ENCODE data around the gene KANK4. TPM values are rescaled to one million over a fixed set of nuclear protein-coding genes. Genes with fewer than 3 reads are reported as not detected.

The KANK4 gene
- total RNA-seq (10 to 100 TPM in 2 of 6 donors, 1 to 10 TPM in 4; 7.1 to 12.5 (median 9.1) TPM), polyA plus RNA-seq (1 to 10 TPM; 2.4 to 4.6 TPM)

GRCh38 chr1:62318756-62319544 is at the start of gene KANK4:
TSS of gene KANK4 (minus strand) at chr1:62319434. CDS start at chr1:62281564, 37,870 bp downstream.
- TF ChIP-seq, protein P1, sequence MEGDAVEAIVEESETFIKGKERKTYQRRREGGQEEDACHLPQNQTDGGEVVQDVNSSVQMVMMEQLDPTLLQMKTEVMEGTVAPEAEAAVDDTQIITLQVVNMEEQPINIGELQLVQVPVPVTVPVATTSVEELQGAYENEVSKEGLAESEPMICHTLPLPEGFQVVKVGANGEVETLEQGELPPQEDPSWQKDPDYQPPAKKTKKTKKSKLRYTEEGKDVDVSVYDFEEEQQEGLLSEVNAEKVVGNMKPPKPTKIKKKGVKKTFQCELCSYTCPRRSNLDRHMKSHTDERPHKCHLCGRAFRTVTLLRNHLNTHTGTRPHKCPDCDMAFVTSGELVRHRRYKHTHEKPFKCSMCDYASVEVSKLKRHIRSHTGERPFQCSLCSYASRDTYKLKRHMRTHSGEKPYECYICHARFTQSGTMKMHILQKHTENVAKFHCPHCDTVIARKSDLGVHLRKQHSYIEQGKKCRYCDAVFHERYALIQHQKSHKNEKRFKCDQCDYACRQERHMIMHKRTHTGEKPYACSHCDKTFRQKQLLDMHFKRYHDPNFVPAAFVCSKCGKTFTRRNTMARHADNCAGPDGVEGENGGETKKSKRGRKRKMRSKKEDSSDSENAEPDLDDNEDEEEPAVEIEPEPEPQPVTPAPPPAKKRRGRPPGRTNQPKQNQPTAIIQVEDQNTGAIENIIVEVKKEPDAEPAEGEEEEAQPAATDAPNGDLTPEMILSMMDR (IDR thresholded peaks at IDR 0.05), result no peak
- FAIRE-seq (no peak), ATAC-seq (peak; percentile 60 to 78 (median 66)), DNase-seq (peak in 5 of 6 donors; percentile 50 to 81 (median 51))
- Histone ChIP-seq H3K36me3 (no peaks in the 10 kb centered on the region), H3K9me3 (no peaks in the 10 kb centered on the region), H3K4me1 (no peaks in the 10 kb centered on the region), H3K27me3 (no peaks in the 10 kb centered on the region), H3K27ac (peak within 1 kb of the TSS; percentile 43 to 74 (median 60)), H3K4me3 (peak within 1 kb of the TSS; percentile 49 to 67 (median 60))
- WGBS, 2 donors, result 0 to 1% methylated on average over 72 to 84 of the region's 84 CpGs
- intact Hi-C loops (cut with DNase I), result no loop called here

- no peak overlapping the region for H3K4me3 ChIP-seq
- DNase-seq (no peak), FAIRE-seq (no peak), ATAC-seq (no peak)
- H3K27ac ChIP-seq, result no peak overlapping the region
- 80 to 83% methylated on average over 6 of the region's 6 CpGs for WGBS, 2 donors
- H3K9me3 ChIP-seq, result no peaks in the 10 kb centered on the region
- no peaks in the 10 kb centered on the region for H3K4me1 ChIP-seq
- intact Hi-C loops (cut with DNase I), result no loop called here
- TF ChIP-seq, protein P1 (IDR thresholded peaks at IDR 0.05), result no peak
- no peaks in the 10 kb centered on the region for H3K27me3 ChIP-seq
- H3K36me3 ChIP-seq, result no peaks in the 10 kb centered on the region
These were observed 49.8 kb upstream of the KANK4 start for GRCh38 chr1:62368989-62369388.

DNA sequence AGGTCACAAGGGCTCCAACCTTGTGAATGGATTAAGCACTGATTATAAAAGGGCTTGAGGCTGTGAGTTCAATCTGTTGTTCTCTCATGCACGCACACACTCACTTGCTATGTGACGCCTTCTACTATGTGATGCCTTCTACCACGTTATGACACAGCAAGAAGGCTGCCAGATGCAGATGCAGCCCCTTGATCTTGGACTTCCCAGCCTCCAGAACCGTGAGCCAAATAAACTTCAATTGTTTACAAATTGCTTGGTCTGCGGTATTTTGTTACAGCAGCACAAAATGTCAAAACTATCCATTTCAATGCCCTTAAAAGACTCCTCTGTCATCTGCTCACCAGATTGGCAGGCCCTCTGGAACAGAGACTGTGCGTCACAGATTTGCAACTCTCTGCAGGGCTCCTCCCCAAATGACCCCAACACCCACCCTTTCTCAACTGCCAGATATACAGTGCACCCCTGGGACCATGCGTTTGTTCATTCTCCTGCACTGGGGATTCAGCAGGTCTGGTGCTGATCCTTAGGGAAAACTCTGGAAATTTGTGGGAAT is 47.8 kb upstream of the KANK4 start:
- intact Hi-C loops (cut with DNase I), result no loop called here
- 92 to 95% methylated on average over 7 of the region's 7 CpGs for WGBS, 2 donors

DNA sequence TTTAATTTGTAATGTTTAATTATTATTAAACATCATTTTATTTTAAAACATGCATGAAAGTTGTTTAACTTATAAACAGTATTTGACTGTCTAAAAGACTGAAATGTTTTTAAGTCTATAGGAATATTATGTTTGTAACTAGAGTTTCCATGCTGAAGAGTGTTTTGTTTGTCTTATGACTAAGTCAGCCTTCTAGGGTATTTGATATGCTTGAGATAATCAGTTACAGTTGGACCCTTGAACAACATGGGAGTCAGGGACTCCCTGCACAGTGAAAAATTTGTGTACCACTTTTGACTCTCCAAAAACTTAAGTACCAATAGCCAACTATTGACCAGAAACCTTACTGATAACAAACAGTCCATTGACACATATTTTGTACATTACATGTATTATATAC is 45.5 kb upstream of the KANK4 start:
- H3K27me3 ChIP-seq, result no peaks in the 10 kb centered on the region
- H3K27ac ChIP-seq, result no peak overlapping the region
- H3K9me3 ChIP-seq, result no peaks in the 10 kb centered on the region
- ATAC-seq, result no peak
- H3K36me3 ChIP-seq, result no peaks in the 10 kb centered on the region
- no peak for DNase-seq
- no peak overlapping the region for H3K4me3 ChIP-seq
- H3K4me1 ChIP-seq, result peaks cover 4 to 7% (median 6%) of the 10 kb centered on the region in 3 donors
- TF ChIP-seq, protein P1 (IDR thresholded peaks at IDR 0.05), result no peak
- FAIRE-seq, result no peak
- intact Hi-C loops (cut with DNase I), result no loop called here

More for the DNA sequence above, 47.8 kb upstream of the KANK4 start:
- Histone ChIP-seq H3K36me3 (no peaks in the 10 kb centered on the region), H3K27ac (no peak overlapping the region), H3K4me3 (no peak overlapping the region), H3K9me3 (no peaks in the 10 kb centered on the region), H3K4me1 (peaks cover 0 to 2% (median 0%) of the 10 kb centered on the region in 3 donors), H3K27me3 (no peaks in the 10 kb centered on the region)
- no peak for FAIRE-seq
- TF ChIP-seq, protein P1 (IDR thresholded peaks at IDR 0.05), result no peak
- ATAC-seq, result no peak
- DNase-seq, result no peak

- Histone ChIP-seq H3K9me3 (no peaks in the 10 kb centered on the region), H3K4me1 (peaks cover 4 to 7% (median 6%) of the 10 kb centered on the region in 3 donors), H3K27ac (peak overlapping the region in 2 of 4 donors; percentile 67 to 77), H3K4me3 (no peak overlapping the region), H3K27me3 (no peaks in the 10 kb centered on the region), H3K36me3 (no peaks in the 10 kb centered on the region)
- WGBS, 2 donors, result 27 to 40% methylated on average over 3 of the region's 3 CpGs
- ATAC-seq (peak; percentile 2 to 11 (median 7)), FAIRE-seq (no peak), DNase-seq (peak in 2 of 6 donors; percentile 20 to 27)
- TF ChIP-seq, protein P1 (IDR thresholded peaks at IDR 0.05), result no peak
- intact Hi-C loops (cut with DNase I), result no loop called here
These were observed 43.7 kb upstream of the KANK4 start for GRCh38 chr1:62362926-62363325.
